ENCODE results near the gene COX7A1. TPM values are rescaled to one million over a fixed set of nuclear protein-coding genes. Genes with fewer than 3 reads are reported as not detected.

The COX7A1 gene
- total and polyA plus RNA-seq, 2 donors (not counting 1 experiment from before 2014, with no cell fraction given): 42.5 to 77.9 TPM

GRCh38 chr19:36108684-36109083 lies 43.6 kb downstream of the COX7A1 start:
- peaks cover 13% of the 10 kb centered on the region for H3K36me3 ChIP-seq (ENCODE audit: control insufficient read depth, insufficient read depth, low read length)
- H3K27ac ChIP-seq (ENCODE audit: insufficient read depth, low read length): no peak overlapping the region
- no peaks in the 10 kb centered on the region for H4K20me1 ChIP-seq (ENCODE audit: control insufficient read depth, extremely low read depth, insufficient read depth, low read length)
- peaks cover 2% of the 10 kb centered on the region for H3K79me2 ChIP-seq (ENCODE audit: control insufficient read depth, insufficient read depth, low read length)
- no peaks in the 10 kb centered on the region for H3K9me3 ChIP-seq (ENCODE audit: control insufficient read depth, insufficient read depth, low read depth, low read length)
- no peak overlapping the region for H3K9ac ChIP-seq (ENCODE audit: insufficient read depth, low read length)
- H3K27me3 ChIP-seq (ENCODE audit: control insufficient read depth, insufficient read depth, low read length): no peaks in the 10 kb centered on the region
- no peak overlapping the region for H3K4me3 ChIP-seq (replicated peaks in 1 of 4; ENCODE audit: control extremely low read depth in 1 of 4, insufficient read depth in 1 of 4, low read depth in 3 of 4, low read length in 4 of 4)
- TF ChIP-seq EZH2 (IDR thresholded peaks at IDR 0.05; ENCODE audit: low read length, missing control alignments) (no peak), CTCF (conservative IDR thresholded peaks at IDR 0.05 in 1 of 2, IDR thresholded peaks at IDR 0.05 in 1 of 2; ENCODE audit: low read depth in 1 of 2, low read length in 2 of 2) (no peak)
- DNase-seq (ENCODE audit: low read depth in 2 of 2): no peak
- no peak overlapping the region for H3K4me2 ChIP-seq (ENCODE audit: extremely low read depth, insufficient read depth, low read length)
- no peak overlapping the region for H2AFZ ChIP-seq (ENCODE audit: low read length)
- peaks cover 1% of the 10 kb centered on the region for H3K4me1 ChIP-seq (ENCODE audit: control insufficient read depth, extremely low read depth, insufficient read depth, low read length)

- H3K27ac ChIP-seq (ENCODE audit: insufficient read depth, low read length): no peak overlapping the region
- no peaks in the 10 kb centered on the region for H3K4me1 ChIP-seq (ENCODE audit: control insufficient read depth, extremely low read depth, insufficient read depth, low read length)
- TF ChIP-seq EZH2 (IDR thresholded peaks at IDR 0.05; ENCODE audit: low read length, missing control alignments): no peak
- no peak for TF ChIP-seq CTCF (conservative IDR thresholded peaks at IDR 0.05 in 1 of 2, IDR thresholded peaks at IDR 0.05 in 1 of 2; ENCODE audit: low read depth in 1 of 2, low read length in 2 of 2)
- no peaks in the 10 kb centered on the region for H3K79me2 ChIP-seq (ENCODE audit: control insufficient read depth, insufficient read depth, low read length)
- H3K4me3 ChIP-seq (replicated peaks in 1 of 4; ENCODE audit: control extremely low read depth in 1 of 4, insufficient read depth in 1 of 4, low read depth in 3 of 4, low read length in 4 of 4): no peak overlapping the region
- no peaks in the 10 kb centered on the region for H3K9me3 ChIP-seq (ENCODE audit: control insufficient read depth, insufficient read depth, low read depth, low read length)
- H3K9ac ChIP-seq (ENCODE audit: insufficient read depth, low read length): no peak overlapping the region
- no peaks in the 10 kb centered on the region for H3K27me3 ChIP-seq (ENCODE audit: control insufficient read depth, insufficient read depth, low read length)
- no peaks in the 10 kb centered on the region for H4K20me1 ChIP-seq (ENCODE audit: control insufficient read depth, extremely low read depth, insufficient read depth, low read length)
- no peak overlapping the region for H2AFZ ChIP-seq (ENCODE audit: low read length)
- DNase-seq (ENCODE audit: low read depth in 2 of 2): no peak
- H3K36me3 ChIP-seq (ENCODE audit: control insufficient read depth, insufficient read depth, low read length): peaks cover 10% of the 10 kb centered on the region
- H3K4me2 ChIP-seq (ENCODE audit: extremely low read depth, insufficient read depth, low read length): no peak overlapping the region
Observed at GRCh38 chr19:36106991-36107390, 45.3 kb downstream of the COX7A1 start.

GRCh38 chr19:36106441-36106840 lies 45.8 kb downstream of the COX7A1 start:
- H3K9ac ChIP-seq (ENCODE audit: insufficient read depth, low read length): no peak overlapping the region
- no peak overlapping the region for H3K27ac ChIP-seq (ENCODE audit: insufficient read depth, low read length)
- H2AFZ ChIP-seq (ENCODE audit: low read length): no peak overlapping the region
- no peak for TF ChIP-seq EZH2 (IDR thresholded peaks at IDR 0.05; ENCODE audit: low read length, missing control alignments)
- no peak for TF ChIP-seq CTCF (conservative IDR thresholded peaks at IDR 0.05 in 1 of 2, IDR thresholded peaks at IDR 0.05 in 1 of 2; ENCODE audit: low read depth in 1 of 2, low read length in 2 of 2)
- DNase-seq (ENCODE audit: low read depth in 2 of 2): no peak
- no peak overlapping the region for H3K4me3 ChIP-seq (replicated peaks in 1 of 4; ENCODE audit: control extremely low read depth in 1 of 4, insufficient read depth in 1 of 4, low read depth in 3 of 4, low read length in 4 of 4)
- H3K4me2 ChIP-seq (ENCODE audit: extremely low read depth, insufficient read depth, low read length): no peak overlapping the region
- H3K9me3 ChIP-seq (ENCODE audit: control insufficient read depth, insufficient read depth, low read depth, low read length): no peaks in the 10 kb centered on the region
- no peaks in the 10 kb centered on the region for H4K20me1 ChIP-seq (ENCODE audit: control insufficient read depth, extremely low read depth, insufficient read depth, low read length)
- H3K79me2 ChIP-seq (ENCODE audit: control insufficient read depth, insufficient read depth, low read length): no peaks in the 10 kb centered on the region
- H3K4me1 ChIP-seq (ENCODE audit: control insufficient read depth, extremely low read depth, insufficient read depth, low read length): no peaks in the 10 kb centered on the region
- H3K36me3 ChIP-seq (ENCODE audit: control insufficient read depth, insufficient read depth, low read length): peaks cover 12% of the 10 kb centered on the region
- H3K27me3 ChIP-seq (ENCODE audit: control insufficient read depth, insufficient read depth, low read length): no peaks in the 10 kb centered on the region

Data from fibroblast of lung (primary cell).